ENCODE results near the gene ERF.
A peak's percentile ranks its signal among the peaks of the same experiment; 100 is the strongest.

GRCh38 chr19:42206871-42207755 lies 47.8 kb downstream of the ERF start:
- TF ChIP-seq, protein P1, sequence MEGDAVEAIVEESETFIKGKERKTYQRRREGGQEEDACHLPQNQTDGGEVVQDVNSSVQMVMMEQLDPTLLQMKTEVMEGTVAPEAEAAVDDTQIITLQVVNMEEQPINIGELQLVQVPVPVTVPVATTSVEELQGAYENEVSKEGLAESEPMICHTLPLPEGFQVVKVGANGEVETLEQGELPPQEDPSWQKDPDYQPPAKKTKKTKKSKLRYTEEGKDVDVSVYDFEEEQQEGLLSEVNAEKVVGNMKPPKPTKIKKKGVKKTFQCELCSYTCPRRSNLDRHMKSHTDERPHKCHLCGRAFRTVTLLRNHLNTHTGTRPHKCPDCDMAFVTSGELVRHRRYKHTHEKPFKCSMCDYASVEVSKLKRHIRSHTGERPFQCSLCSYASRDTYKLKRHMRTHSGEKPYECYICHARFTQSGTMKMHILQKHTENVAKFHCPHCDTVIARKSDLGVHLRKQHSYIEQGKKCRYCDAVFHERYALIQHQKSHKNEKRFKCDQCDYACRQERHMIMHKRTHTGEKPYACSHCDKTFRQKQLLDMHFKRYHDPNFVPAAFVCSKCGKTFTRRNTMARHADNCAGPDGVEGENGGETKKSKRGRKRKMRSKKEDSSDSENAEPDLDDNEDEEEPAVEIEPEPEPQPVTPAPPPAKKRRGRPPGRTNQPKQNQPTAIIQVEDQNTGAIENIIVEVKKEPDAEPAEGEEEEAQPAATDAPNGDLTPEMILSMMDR (IDR thresholded peaks at IDR 0.05 in 8 of 11, conservative IDR thresholded peaks at IDR 0.05 in 3 of 11) = no peak
- TF ChIP-seq POLR2A (IDR thresholded peaks at IDR 0.05) (no peak), POLR2AphosphoS5 (IDR thresholded peaks at IDR 0.05) (peak in 1 of 3 donors; percentile 58)

Measured in spleen (tissue), 7 donors.